ENCODE results near the gene PTCD1.

PTCD1 gene

GRCh38 chr7:99369767-99370391, 68.7 kb downstream of the PTCD1 start:
- DNase-seq (ENCODE audit: low spot score), result no peak
- no peak for FAIRE-seq

- FAIRE-seq, result no peak
- DNase-seq (ENCODE audit: low spot score), result no peak
These were observed 69.7 kb downstream of the PTCD1 start for GRCh38 chr7:99368750-99369389.

Measured in urothelium cell line (cell line).